T follicular helper cell (primary cell): ENCODE measurements around the gene TULP1.

Experiments
- DNase-seq: peaks from one replicate; pipeline ENCODE4 v3.0.0-alpha.2; 2020; ENCODE audit warnings: low read depth

TULP1 gene

GRCh38 chr6:35483893-35484645 is 28.6 kb downstream of the TULP1 start:
- no peak for DNase-seq

GRCh38 chr6:35483490-35483889 is 29.2 kb downstream of the TULP1 start:
- DNase-seq: no peak

- no peak for DNase-seq
Observed at GRCh38 chr6:35483062-35483461, 29.6 kb downstream of the TULP1 start.

GRCh38 chr6:35481226-35481625 is 31.5 kb downstream of the TULP1 start:
- DNase-seq: no peak

GRCh38 chr6:35480176-35480575 is 32.5 kb downstream of the TULP1 start:
- DNase-seq: no peak

- DNase-seq: no peak
Observed at GRCh38 chr6:35478259-35478658, 34.4 kb downstream of the TULP1 start.

- DNase-seq: no peak
Observed at GRCh38 chr6:35477551-35478179, 35.0 kb downstream of the TULP1 start.

GRCh38 chr6:35477028-35477427 is 35.7 kb downstream of the TULP1 start:
- no peak for DNase-seq

GRCh38 chr6:35476004-35476403 is 36.7 kb downstream of the TULP1 start:
- DNase-seq: no peak

GRCh38 chr6:35475573-35475972 is 37.1 kb downstream of the TULP1 start:
- no peak for DNase-seq

GRCh38 chr6:35474942-35475570 is 37.6 kb downstream of the TULP1 start:
- no peak for DNase-seq

- DNase-seq: no peak
Observed at GRCh38 chr6:35474131-35474941, 38.4 kb downstream of the TULP1 start.

- DNase-seq: no peak
Observed at GRCh38 chr6:35473850-35474130, 38.9 kb downstream of the TULP1 start.

GRCh38 chr6:35473075-35473849 is 39.4 kb downstream of the TULP1 start:
- no peak for DNase-seq

GRCh38 chr6:35471836-35472345 is 40.8 kb downstream of the TULP1 start:
- no peak for DNase-seq

GRCh38 chr6:35470663-35471120 is 42.0 kb downstream of the TULP1 start:
- no peak for DNase-seq

GRCh38 chr6:35469751-35470662 is 42.7 kb downstream of the TULP1 start:
- DNase-seq: no peak

GRCh38 chr6:35468980-35469750 is 43.5 kb downstream of the TULP1 start:
- DNase-seq: no peak

GRCh38 chr6:35468181-35468979 is 44.3 kb downstream of the TULP1 start, which contains the start of gene RPL10A:
TSS of gene RPL10A (plus strand) at chr6:35468401. CDS start at chr6:35468435, 34 bp downstream.
- DNase-seq: peak; percentile 95
